HG02588 (cell line): Measurements from ENCODE around the gene ERBB4.

Source experiments
- ATAC-seq: cut with Tn5 transposase; IDR thresholded peaks from one replicate; pipeline ENCODE4 v1.9.1; 2021; ENCODE audit warnings: mild to moderate bottlenecking, moderate library complexity; ENCODE audit not compliant: unreplicated experiment

The ERBB4 gene

DNA sequence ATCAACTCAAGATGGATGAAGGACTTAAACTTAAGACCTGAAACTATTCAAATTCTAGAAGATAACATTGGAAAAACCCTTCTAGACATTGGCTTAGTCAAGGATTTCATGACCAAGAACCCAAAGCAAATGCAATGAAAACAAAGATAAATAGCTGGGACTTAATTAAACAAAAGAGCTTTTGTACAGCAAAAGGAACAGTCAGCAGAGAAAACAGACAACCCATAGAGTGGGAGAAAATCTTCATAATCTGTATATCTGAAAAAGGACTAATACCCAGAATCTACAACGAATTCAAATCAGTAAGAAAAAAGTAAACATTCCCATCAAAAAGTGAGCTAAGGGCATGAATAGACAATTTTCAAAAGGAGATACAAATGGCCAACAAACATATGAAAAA is 171.2 kb downstream of the ERBB4 start:
- ATAC-seq: no peak

GRCh38 chr2:212364112-212364985 is 174.3 kb downstream of the ERBB4 start:
- ATAC-seq: no peak

- ATAC-seq: no peak
Observed at GRCh38 chr2:212361174-212361756, 177.3 kb downstream of the ERBB4 start.

DNA sequence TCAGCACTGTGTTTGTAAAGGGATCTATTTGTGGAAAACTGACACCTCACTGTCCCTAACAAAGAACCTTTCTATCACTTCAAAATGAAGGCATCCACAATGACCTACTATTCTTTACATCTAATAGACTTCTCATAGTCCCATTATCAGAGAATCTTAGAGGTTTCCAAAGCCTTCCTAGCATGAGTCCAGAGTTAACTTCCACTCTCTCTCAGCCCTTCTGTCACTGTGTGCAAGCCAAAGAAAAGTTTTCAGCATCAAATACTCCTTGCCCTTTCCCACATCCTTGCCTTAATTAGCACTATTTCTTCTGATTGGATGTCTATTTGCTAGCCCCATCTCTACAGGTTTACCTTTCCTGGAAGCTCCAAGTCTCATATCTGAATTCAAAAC is 178.5 kb downstream of the ERBB4 start:
- ATAC-seq: no peak

- no peak for ATAC-seq
Observed at GRCh38 chr2:212359425-212360067, 179.1 kb downstream of the ERBB4 start.

DNA sequence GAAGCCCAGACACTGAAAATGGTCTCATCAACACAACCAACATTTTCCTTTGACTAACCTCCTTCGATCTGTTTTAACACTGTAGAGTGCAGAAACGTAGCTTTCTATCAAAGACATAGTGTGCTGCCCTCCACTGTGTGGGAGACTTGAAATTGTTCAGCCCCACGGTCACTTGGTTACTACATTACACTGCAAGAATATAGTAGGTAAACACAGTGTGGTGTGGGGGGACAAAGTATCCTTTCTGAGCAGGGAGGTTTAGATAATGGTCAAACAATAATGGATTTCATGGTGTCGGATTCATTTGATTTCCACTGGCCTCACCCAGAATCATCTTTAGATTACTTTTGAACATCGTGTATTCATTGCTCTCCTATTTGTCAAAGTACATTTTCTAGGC is 181.0 kb downstream of the ERBB4 start:
- no peak for ATAC-seq

DNA sequence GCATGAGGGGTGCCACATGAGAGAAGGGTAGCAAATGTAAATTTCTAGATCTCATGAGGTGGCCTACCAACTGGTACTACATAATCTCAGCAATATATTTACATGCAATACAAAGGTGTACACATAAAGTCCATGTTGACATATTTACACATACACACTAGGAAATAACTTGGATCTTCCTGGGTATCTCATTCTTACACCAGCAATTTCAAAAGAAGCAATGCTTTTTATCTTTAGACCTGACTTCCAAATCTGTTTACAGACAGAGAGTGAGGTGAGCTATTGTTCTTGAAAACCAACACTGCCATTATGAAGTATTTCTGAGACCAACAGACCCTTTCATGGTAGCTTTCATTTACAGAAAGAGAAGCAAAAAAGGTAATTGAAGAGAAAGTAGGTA is 184.2 kb downstream of the ERBB4 start:
- ATAC-seq: no peak

DNA sequence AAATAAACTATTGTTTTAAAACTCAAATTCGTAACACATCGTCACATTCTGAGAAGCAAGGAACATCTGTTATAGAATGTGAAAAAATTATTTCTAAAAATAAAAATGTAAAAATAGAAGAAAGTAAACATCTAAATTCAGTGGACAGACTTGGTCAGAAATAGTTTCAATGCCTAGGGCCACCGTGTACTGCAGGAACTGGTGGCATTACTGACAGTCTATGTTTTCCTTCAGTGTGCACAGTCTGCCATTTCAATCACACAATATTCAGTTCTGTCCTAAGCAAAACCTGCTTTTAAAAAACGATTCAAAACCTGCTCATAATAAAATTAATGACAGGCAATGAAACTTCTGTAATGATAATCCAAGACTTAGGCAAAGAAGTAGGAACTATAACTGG is 190.1 kb downstream of the ERBB4 start:
- no peak for ATAC-seq

DNA sequence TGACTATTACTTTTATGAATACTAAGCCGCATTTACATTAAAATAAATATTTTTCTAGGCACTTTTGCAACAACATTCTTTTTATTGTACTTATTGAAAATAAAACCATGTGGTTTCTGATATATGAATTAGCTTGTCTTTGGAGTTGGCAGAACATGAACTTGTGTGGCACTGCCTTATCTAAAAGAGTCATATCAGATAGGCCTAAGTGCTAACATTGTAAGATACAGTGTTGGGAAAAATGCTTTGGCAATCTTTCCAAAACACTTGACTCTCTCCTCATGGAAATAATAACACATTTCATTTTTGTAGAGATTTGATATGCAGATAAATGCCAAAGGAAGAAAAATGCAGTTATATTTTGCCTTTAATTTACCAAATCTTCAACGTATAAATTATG is 191.7 kb downstream of the ERBB4 start:
- no peak for ATAC-seq

- ATAC-seq: no peak
Observed at GRCh38 chr2:212345966-212346365, 192.6 kb downstream of the ERBB4 start.

DNA sequence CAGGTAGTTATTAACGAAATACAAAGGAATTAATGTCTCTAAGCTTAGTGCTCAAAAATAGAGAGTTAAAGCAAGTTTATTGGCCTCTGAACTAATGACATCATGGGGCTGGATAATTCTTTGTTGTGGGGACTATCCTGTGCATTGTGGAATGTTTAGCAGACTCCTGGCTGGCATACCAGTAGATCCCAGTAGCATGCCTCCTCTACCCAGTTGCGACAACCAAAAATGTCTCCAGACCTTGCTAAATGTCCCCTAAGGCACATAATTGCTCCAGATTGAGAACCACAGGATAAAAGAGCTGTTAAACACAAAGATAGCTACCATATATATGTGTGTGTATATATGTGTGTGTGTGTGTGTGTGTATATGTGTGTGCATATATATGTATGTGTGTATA is 194.5 kb downstream of the ERBB4 start:
- ATAC-seq: no peak

GRCh38 chr2:212343167-212343566 is 195.4 kb downstream of the ERBB4 start:
- ATAC-seq: no peak

- ATAC-seq: no peak
Observed at GRCh38 chr2:212337486-212338343, 200.9 kb downstream of the ERBB4 start.

GRCh38 chr2:212337036-212337435 is 201.6 kb downstream of the ERBB4 start:
- no peak for ATAC-seq

GRCh38 chr2:212330263-212330662 is 208.3 kb downstream of the ERBB4 start:
- no peak for ATAC-seq

- no peak for ATAC-seq
Observed at GRCh38 chr2:212328712-212329496, 209.7 kb downstream of the ERBB4 start.

GRCh38 chr2:212328136-212328535 is 210.5 kb downstream of the ERBB4 start:
- ATAC-seq: no peak

DNA sequence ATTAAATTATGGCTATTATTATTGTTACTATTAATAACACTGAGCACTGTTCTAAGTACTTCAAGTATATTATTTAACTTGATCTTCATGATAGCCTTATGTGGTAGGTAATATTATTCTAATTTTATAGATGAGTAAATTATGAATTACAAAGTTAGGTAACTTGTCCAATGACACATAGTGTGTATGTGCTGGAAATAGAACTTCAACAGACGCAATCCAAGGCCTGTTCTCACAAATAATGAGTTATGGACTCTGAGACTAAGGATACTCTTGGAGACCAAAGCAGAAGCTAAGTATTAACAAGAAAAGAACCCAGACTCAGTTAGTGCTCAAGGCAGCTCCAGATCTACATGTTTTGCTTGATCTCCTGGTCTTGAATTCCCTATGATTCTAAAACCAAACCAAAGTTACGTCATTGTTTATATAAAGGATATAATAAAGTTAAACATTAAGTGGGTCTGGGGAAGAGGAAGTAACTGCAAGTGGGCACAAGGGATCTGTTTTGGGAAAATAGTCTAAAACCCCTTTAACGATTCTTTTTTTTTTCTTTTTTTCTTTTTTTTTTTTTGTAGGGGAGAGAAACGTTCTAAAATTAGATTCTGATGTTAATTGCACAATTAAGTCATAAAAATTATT is 211.3 kb downstream of the ERBB4 start:
- ATAC-seq: no peak

- no peak for ATAC-seq
Observed at GRCh38 chr2:212318636-212319035, 220.0 kb downstream of the ERBB4 start.

DNA sequence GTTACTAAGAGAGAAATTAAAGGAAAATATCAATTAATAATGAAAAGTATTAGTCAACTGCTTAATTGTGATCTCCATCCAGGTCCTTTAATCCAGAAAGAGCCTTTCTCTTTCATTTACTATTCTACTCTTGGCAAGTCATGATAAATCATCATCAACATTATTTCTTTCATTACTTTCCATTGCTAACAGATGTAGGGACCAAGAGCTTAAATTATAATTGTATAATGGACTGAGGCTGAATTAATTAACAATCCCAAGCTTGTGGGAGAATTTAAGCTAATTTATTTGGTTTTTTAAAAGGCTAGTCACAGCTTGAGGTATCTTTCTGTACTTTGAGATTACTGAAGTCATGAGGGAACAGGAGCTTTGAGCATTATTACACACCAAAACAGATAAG is 223.9 kb downstream of the ERBB4 start:
- no peak for ATAC-seq
